WTC11 (cell line): ENCODE results near the gene RAD18. TPM values are rescaled to one million over a fixed set of nuclear protein-coding genes. Genes with fewer than 3 reads are reported as not detected.

Experiments used
- ATAC-seq: fragments of 200-7000 bp; cut with Tn5 transposase; 2 replicates; pipeline ENCODE4 v1.10.0; 2021; ENCODE audit warnings: mild to moderate bottlenecking, moderate library complexity
- CTCF ChIA-PET: fragments of 300-600 bp; sonication (Branson Sonifier 250); formaldehyde crosslinking; loops from one replicate; lab custom pipeline; 2021; ENCODE audit warnings: antibody characterized with exemption; lab: Charles Lee
- POLR2A ChIA-PET: fragments of 350-600 bp; sonication (Branson Sonifier 250); formaldehyde crosslinking; loops from one replicate; lab custom pipeline; 2021; ENCODE audit warnings: antibody characterized with exemption; lab: Charles Lee
- DNase-seq: peaks from one replicate; pipeline ENCODE4 v3.0.0; 2021; ENCODE audit warnings: low spot score
- H3K27ac Mint-ChIP-seq: 2 replicates; pipeline ENCODE4 v1.8.0; 2021; ENCODE audit warnings: mixed read lengths
- H3K27me3 Mint-ChIP-seq: 2 replicates; pipeline ENCODE4 v1.8.0; 2021; ENCODE audit warnings: low read depth, mild to moderate bottlenecking, moderate library complexity, mixed read lengths
- H3K36me3 Mint-ChIP-seq: 2 replicates; pipeline ENCODE4 v1.8.0; 2021; ENCODE audit warnings: mixed read lengths
- H3K4me1 Mint-ChIP-seq: 2 replicates; pipeline ENCODE4 v1.8.0; 2022; ENCODE audit warnings: mixed read lengths
- H3K4me3 Mint-ChIP-seq: 2 replicates; pipeline ENCODE4 v1.8.0; 2021; ENCODE audit warnings: mild to moderate bottlenecking, moderate library complexity, mixed read lengths
- H3K9me3 Mint-ChIP-seq: 2 replicates; pipeline ENCODE4 v1.8.0; 2021; ENCODE audit warnings: mixed read lengths
- AR ChIP-seq: fragments of 250-450 bp; sonication (Bioruptor Pico); IDR thresholded peaks from 2 replicates; pipeline ENCODE4 v1.9.0; 2021; ENCODE audit warnings: mild to moderate bottlenecking
- CREM ChIP-seq: sonication (generic); formaldehyde crosslinking; IDR thresholded peaks from 2 replicates; pipeline ENCODE4 v1.8.1; 2022; ENCODE audit warnings: mild to moderate bottlenecking, missing genetic modification reagents, moderate library complexity
- ETV6 ChIP-seq: sonication (generic); formaldehyde crosslinking; IDR thresholded peaks from 2 replicates; pipeline ENCODE4 v1.8.1; 2022; ENCODE audit warnings: mild to moderate bottlenecking, missing genetic modification reagents
- FOXJ3 ChIP-seq: sonication (generic); formaldehyde crosslinking; IDR thresholded peaks from 2 replicates; pipeline ENCODE4 v1.9.0; 2021; ENCODE audit warnings: missing genetic modification reagents, mild to moderate bottlenecking, borderline replicate concordance
- FOXK1 ChIP-seq: sonication (generic); formaldehyde crosslinking; IDR thresholded peaks from 2 replicates; pipeline ENCODE4 v1.8.0; 2022; ENCODE audit warnings: mild to moderate bottlenecking, moderate library complexity, missing genetic modification reagents
- FOXP1 ChIP-seq: sonication (generic); formaldehyde crosslinking; IDR thresholded peaks from 2 replicates; pipeline ENCODE4 v1.8.0; 2022; ENCODE audit warnings: missing genetic modification reagents, mild to moderate bottlenecking, moderate library complexity, borderline replicate concordance
- GABPB1 ChIP-seq: sonication (generic); formaldehyde crosslinking; IDR thresholded peaks from 2 replicates; pipeline ENCODE4 v1.8.1; 2023; ENCODE audit warnings: mild to moderate bottlenecking, missing genetic modification reagents
- GRHL2 ChIP-seq: fragments of 250-450 bp; sonication (Bioruptor Pico); IDR thresholded peaks from 2 replicates; pipeline ENCODE4 v1.8.0; 2022; ENCODE audit warnings: mild to moderate bottlenecking, moderate library complexity; ENCODE audit not compliant: insufficient replicate concordance, severe bottlenecking
- IRF2 ChIP-seq: sonication (generic); formaldehyde crosslinking; IDR thresholded peaks from 2 replicates; pipeline ENCODE4 v1.8.0; 2022; ENCODE audit warnings: low read depth, missing genetic modification reagents, borderline replicate concordance
- NFATC4 ChIP-seq: fragments of 250-450 bp; sonication (Bioruptor Pico); IDR thresholded peaks from 2 replicates; pipeline ENCODE4 v1.9.0; 2021; ENCODE audit warnings: mild to moderate bottlenecking
- NFYB ChIP-seq: sonication (generic); formaldehyde crosslinking; conservative IDR thresholded peaks from 2 replicates; pipeline ENCODE4 v1.8.0; 2022; ENCODE audit warnings: low read depth, missing genetic modification reagents
- OVOL2 ChIP-seq: fragments of 250-450 bp; sonication (Bioruptor Pico); IDR thresholded peaks from 2 replicates; pipeline ENCODE4 v1.9.0; 2021; ENCODE audit warnings: mild to moderate bottlenecking, borderline replicate concordance
- RORB ChIP-seq: fragments of 250-450 bp; sonication (Bioruptor Pico); IDR thresholded peaks from 2 replicates; pipeline ENCODE4 v1.9.0; 2021; ENCODE audit warnings: mild to moderate bottlenecking
- SOX15 ChIP-seq: fragments of 250-450 bp; sonication (Bioruptor Pico); IDR thresholded peaks from 2 replicates; pipeline ENCODE4 v1.9.0; 2021; ENCODE audit warnings: mild to moderate bottlenecking
- SP1 ChIP-seq: sonication (generic); formaldehyde crosslinking; conservative IDR thresholded peaks from 2 replicates; pipeline ENCODE4 v1.8.1; 2022; ENCODE audit warnings: missing genetic modification reagents
- STAT6 ChIP-seq: sonication (generic); formaldehyde crosslinking; conservative IDR thresholded peaks from 2 replicates; pipeline ENCODE4 v1.8.1; 2023; ENCODE audit warnings: mild to moderate bottlenecking, low read depth, missing genetic modification reagents, moderate library complexity
- TCF7 ChIP-seq: sonication (generic); formaldehyde crosslinking; IDR thresholded peaks from 2 replicates; pipeline ENCODE4 v1.8.0; 2022; ENCODE audit warnings: mild to moderate bottlenecking, low read depth, missing genetic modification reagents, moderate library complexity
- ZNF138 ChIP-seq: sonication (generic); formaldehyde crosslinking; conservative IDR thresholded peaks from 2 replicates; pipeline ENCODE4 v1.8.1; 2022; ENCODE audit warnings: mild to moderate bottlenecking, moderate library complexity, missing genetic modification reagents
- ZNF263 ChIP-seq: sonication (generic); formaldehyde crosslinking; IDR thresholded peaks from 2 replicates; pipeline ENCODE4 v1.8.1; 2022; ENCODE audit warnings: low read depth, mild to moderate bottlenecking, moderate library complexity, missing genetic modification reagents
- ZNF317 ChIP-seq: sonication (generic); formaldehyde crosslinking; IDR thresholded peaks from 2 replicates; pipeline ENCODE4 v1.8.1; 2023; ENCODE audit warnings: low read depth, mild to moderate bottlenecking, moderate library complexity, missing genetic modification reagents, borderline replicate concordance
- ZNF396 ChIP-seq: fragments of 250-450 bp; sonication (Bioruptor Pico); IDR thresholded peaks from 2 replicates; pipeline ENCODE4 v1.8.0; 2021; ENCODE audit warnings: mild to moderate bottlenecking, moderate library complexity, borderline replicate concordance
- ZNF671 ChIP-seq: fragments of 250-450 bp; sonication (Bioruptor Pico); IDR thresholded peaks from 2 replicates; pipeline ENCODE4 v1.8.0; 2021; ENCODE audit warnings: mild to moderate bottlenecking
- total RNA-seq: library from RNA; stranded (reverse); gene quantifications from 3 replicates; pipeline ENCODE4 v1.2.3, GENCODE V29; 2021
- TF ChIP-seq, protein P1 (sequence below): fragments of 250-450 bp; sonication (Bioruptor Pico); IDR thresholded peaks from 2 replicates; pipeline ENCODE4 v2.1.2; 2022; ENCODE audit warnings: mild to moderate bottlenecking, moderate library complexity
- TF ChIP-seq, protein P2 (sequence below): fragments of 250-450 bp; sonication (Bioruptor Pico); IDR thresholded peaks from 2 replicates; pipeline ENCODE4 v1.8.0; 2021; ENCODE audit warnings: mild to moderate bottlenecking
- TF ChIP-seq, protein P3 (sequence below): sonication (generic); formaldehyde crosslinking; IDR thresholded peaks from 2 replicates; pipeline ENCODE4 v1.8.1; 2023; ENCODE audit warnings: mild to moderate bottlenecking, moderate library complexity, missing genetic modification reagents

The RAD18 gene
- total RNA-seq, 1 experiment from 2014 or later = 24.4 TPM

DNA sequence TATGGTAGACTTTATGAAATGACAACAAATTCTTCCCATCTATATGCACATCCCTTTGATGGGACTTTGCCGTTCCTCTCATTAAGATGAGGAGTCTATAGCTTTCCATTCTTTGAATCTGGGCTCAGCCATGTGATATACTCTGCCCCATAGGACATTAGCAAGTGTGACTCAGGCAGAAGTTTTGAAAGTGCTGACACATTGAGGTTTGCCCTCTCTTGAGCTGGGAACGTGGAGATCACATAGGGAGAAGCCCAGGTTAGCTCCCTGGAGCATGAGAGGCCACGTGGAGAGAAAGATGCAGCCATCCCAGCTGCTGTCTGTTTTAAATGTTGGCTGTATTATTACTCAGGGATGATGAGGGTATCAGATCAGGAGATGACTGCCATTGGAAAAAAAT lies 126.1 kb downstream of the RAD18 start:
- Mint-ChIP-seq H3K36me3 (no peaks in the 10 kb centered on the region), H3K4me1 (no peaks in the 10 kb centered on the region), H3K27ac (no peak overlapping the region), H3K4me3 (no peak overlapping the region), H3K27me3 (no peaks in the 10 kb centered on the region), H3K9me3 (no peaks in the 10 kb centered on the region)
- ChIA-PET POLR2A (interaction anchor here (0.6 kb wide), 1 partner anchor 81 kb away, joined by 7 read pairs; no protein-coding TSS in a partner anchor), CTCF (interaction anchor here (0.8 to 1.6 kb wide), 2 partner anchors 68 to 306 kb away, joined by 3 to 4 read pairs; partner anchors contain the start of gene OXTR)
- no peak for ATAC-seq
- no peak for DNase-seq
- TF ChIP-seq ZNF317 (CRISPR knock-in tag) (no peak), ZNF396 (CRISPR knock-in tag) (no peak), ZNF263 (CRISPR knock-in tag) (no peak), AR (CRISPR knock-in tag) (no peak), OVOL2 (no peak), ZNF671 (CRISPR knock-in tag) (no peak), ETV6 (CRISPR knock-in tag) (no peak), TCF7 (CRISPR knock-in tag) (no peak), SOX15 (CRISPR knock-in tag) (no peak), GRHL2 (no peak), FOXK1 (no peak), FOXP1 (CRISPR knock-in tag) (no peak), NFATC4 (no peak), SP1 (CRISPR knock-in tag) (no peak), CREM (CRISPR knock-in tag) (no peak), IRF2 (CRISPR knock-in tag) (no peak)
- TF ChIP-seq, protein P1, sequence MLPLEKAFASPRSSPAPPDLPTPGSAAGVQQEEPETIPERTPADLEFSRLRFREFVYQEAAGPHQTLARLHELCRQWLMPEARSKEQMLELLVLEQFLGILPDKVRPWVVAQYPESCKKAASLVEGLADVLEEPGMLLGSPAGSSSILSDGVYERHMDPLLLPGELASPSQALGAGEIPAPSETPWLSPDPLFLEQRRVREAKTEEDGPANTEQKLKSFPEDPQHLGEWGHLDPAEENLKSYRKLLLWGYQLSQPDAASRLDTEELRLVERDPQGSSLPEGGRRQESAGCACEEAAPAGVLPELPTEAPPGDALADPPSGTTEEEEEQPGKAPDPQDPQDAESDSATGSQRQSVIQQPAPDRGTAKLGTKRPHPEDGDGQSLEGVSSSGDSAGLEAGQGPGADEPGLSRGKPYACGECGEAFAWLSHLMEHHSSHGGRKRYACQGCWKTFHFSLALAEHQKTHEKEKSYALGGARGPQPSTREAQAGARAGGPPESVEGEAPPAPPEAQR = no peak
- TF ChIP-seq, protein P2, sequence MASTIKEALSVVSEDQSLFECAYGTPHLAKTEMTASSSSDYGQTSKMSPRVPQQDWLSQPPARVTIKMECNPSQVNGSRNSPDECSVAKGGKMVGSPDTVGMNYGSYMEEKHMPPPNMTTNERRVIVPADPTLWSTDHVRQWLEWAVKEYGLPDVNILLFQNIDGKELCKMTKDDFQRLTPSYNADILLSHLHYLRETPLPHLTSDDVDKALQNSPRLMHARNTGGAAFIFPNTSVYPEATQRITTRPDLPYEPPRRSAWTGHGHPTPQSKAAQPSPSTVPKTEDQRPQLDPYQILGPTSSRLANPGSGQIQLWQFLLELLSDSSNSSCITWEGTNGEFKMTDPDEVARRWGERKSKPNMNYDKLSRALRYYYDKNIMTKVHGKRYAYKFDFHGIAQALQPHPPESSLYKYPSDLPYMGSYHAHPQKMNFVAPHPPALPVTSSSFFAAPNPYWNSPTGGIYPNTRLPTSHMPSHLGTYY = no peak

- ATAC-seq = no peak
- Mint-ChIP-seq H3K27ac (no peak overlapping the region), H3K4me3 (no peak overlapping the region)
- no peak for DNase-seq
- TF ChIP-seq GRHL2 (no peak), NFYB (no peak), CREM (CRISPR knock-in tag) (no peak), FOXK1 (no peak), GABPB1 (CRISPR knock-in tag) (no peak), RORB (no peak), STAT6 (no peak), ZNF138 (CRISPR knock-in tag) (no peak), FOXJ3 (CRISPR knock-in tag) (no peak), FOXP1 (CRISPR knock-in tag) (no peak), SP1 (CRISPR knock-in tag) (no peak), NFATC4 (no peak)
- TF ChIP-seq, protein P3, sequence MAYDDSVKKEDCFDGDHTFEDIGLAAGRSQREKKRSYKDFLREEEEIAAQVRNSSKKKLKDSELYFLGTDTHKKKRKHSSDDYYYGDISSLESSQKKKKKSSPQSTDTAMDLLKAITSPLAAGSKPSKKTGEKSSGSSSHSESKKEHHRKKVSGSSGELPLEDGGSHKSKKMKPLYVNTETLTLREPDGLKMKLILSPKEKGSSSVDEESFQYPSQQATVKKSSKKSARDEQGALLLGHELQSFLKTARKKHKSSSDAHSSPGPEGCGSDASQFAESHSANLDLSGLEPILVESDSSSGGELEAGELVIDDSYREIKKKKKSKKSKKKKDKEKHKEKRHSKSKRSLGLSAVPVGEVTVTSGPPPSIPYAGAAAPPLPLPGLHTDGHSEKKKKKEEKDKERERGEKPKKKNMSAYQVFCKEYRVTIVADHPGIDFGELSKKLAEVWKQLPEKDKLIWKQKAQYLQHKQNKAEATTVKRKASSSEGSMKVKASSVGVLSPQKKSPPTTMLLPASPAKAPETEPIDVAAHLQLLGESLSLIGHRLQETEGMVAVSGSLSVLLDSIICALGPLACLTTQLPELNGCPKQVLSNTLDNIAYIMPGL (CRISPR knock-in tag) = no peak
- TF ChIP-seq, all 79 proteins: peak for 0
- no peaks in the 10 kb centered on the region for H3K9me3 Mint-ChIP-seq
- no peaks in the 10 kb centered on the region for H3K27me3 Mint-ChIP-seq
- CTCF ChIA-PET = interaction anchor here (1.6 kb wide), 1 partner anchor 67 kb away, joined by 4 read pairs; the partner anchor contains the start of gene OXTR
- H3K4me1 Mint-ChIP-seq = no peaks in the 10 kb centered on the region
- POLR2A ChIA-PET = no interaction called here
- H3K36me3 Mint-ChIP-seq = no peaks in the 10 kb centered on the region
Observed at GRCh38 chr3:8836096-8836495, 127.2 kb downstream of the RAD18 start.
